Bronchial smooth muscle cell (primary cell): Measurements from ENCODE around the gene SLC2A13. TPM values are rescaled to one million over a fixed set of nuclear protein-coding genes. Genes with fewer than 3 reads are reported as not detected.

Source experiments
- total RNA-seq: library from RNA; depleted of rRNA; stranded (reverse); fragments of >200 nt; gene quantifications from 2 replicates; pipeline ENCODE4 v1.2.1, GENCODE V29; 2014

SLC2A13 gene
- total RNA-seq, result 7.8 and 16.2 TPM in 2 replicates

GRCh38 chr12:40105515-40106201, at the start of gene SLC2A13:
Gene SLC2A13, minus strand, starts transcription at chr12:40106081. Its CDS starts 273 bp downstream, at chr12:40105808.

Other genes with a start within 250 kb of the SLC2A13 start
- 10.9 and 11.0 TPM in 2 replicates for gene LRRK2, start 118.9 kb upstream of the SLC2A13 start, total RNA-seq